ENCODE results near the gene RFTN1. TPM values are rescaled to one million over a fixed set of nuclear protein-coding genes. Genes with fewer than 3 reads are reported as not detected.

Gene RFTN1
- total and polyA plus RNA-seq, 12 donors: 8.3 to 35.7 (median 17.4) TPM

- no peaks in the 10 kb centered on the region for H3K9me3 ChIP-seq (replicated peaks in 1 of 3)
- WGBS, 4 donors: 84 to 98% (median 89%) methylated on average over 2 of the region's 2 CpGs
- H3K4me1 ChIP-seq (replicated peaks in 1 of 2): no peaks in the 10 kb centered on the region
- intact Hi-C loops (cut with DNase I): no loop called here
- H3K4me3 ChIP-seq: no peak overlapping the region
- no peak for DNase-seq
- H3K27ac ChIP-seq: no peak overlapping the region
- H3K27me3 ChIP-seq: no peaks in the 10 kb centered on the region
- TF ChIP-seq POLR2A (IDR thresholded peaks at IDR 0.05): no peak
- no peak for TF ChIP-seq CTCF (IDR thresholded peaks at IDR 0.05)
- H3K36me3 ChIP-seq (replicated peaks in 1 of 2): no peaks in the 10 kb centered on the region
Measured at GRCh38 chr3:16300881-16301359, 212.6 kb downstream of the RFTN1 start.

GRCh38 chr3:16300307-16300706 is 213.2 kb downstream of the RFTN1 start:
- H3K36me3 ChIP-seq (replicated peaks in 1 of 2): no peaks in the 10 kb centered on the region

GRCh38 chr3:16299746-16300145 is 213.8 kb downstream of the RFTN1 start:
- no peak overlapping the region for H3K27ac ChIP-seq
- H3K9me3 ChIP-seq (replicated peaks in 1 of 3): no peaks in the 10 kb centered on the region
- H3K36me3 ChIP-seq (replicated peaks in 1 of 2): no peaks in the 10 kb centered on the region
- WGBS, 4 donors: 72 to 87% (median 83%) methylated on average over 3 of the region's 3 CpGs
- TF ChIP-seq CTCF (IDR thresholded peaks at IDR 0.05) (no peak), POLR2A (IDR thresholded peaks at IDR 0.05) (no peak)
- DNase-seq: no peak
- H3K27me3 ChIP-seq: no peaks in the 10 kb centered on the region
- no peak overlapping the region for H3K4me3 ChIP-seq
- intact Hi-C loops (cut with DNase I): no loop called here
- H3K4me1 ChIP-seq (replicated peaks in 1 of 2): no peaks in the 10 kb centered on the region

More at GRCh38 chr3:16300307-16300706, 213.2 kb downstream of the RFTN1 start:
- Histone ChIP-seq H3K27ac (no peak overlapping the region), H3K9me3 (replicated peaks in 1 of 3) (no peaks in the 10 kb centered on the region), H3K4me1 (replicated peaks in 1 of 2) (no peaks in the 10 kb centered on the region), H3K4me3 (no peak overlapping the region), H3K27me3 (no peaks in the 10 kb centered on the region)
- no peak for TF ChIP-seq POLR2A (IDR thresholded peaks at IDR 0.05)
- TF ChIP-seq CTCF (IDR thresholded peaks at IDR 0.05): no peak
- intact Hi-C loops (cut with DNase I): no loop called here
- DNase-seq: no peak
- 82 to 93% (median 88%) methylated on average over 2 of the region's 2 CpGs for WGBS, 4 donors

GRCh38 chr3:16298891-16299290 is 214.6 kb downstream of the RFTN1 start:
- WGBS, 4 donors: 85 to 92% (median 87%) methylated on average over 6 of the region's 6 CpGs
- H3K4me1 ChIP-seq (replicated peaks in 1 of 2): no peaks in the 10 kb centered on the region
- no peak overlapping the region for H3K27ac ChIP-seq

More at GRCh38 chr3:16298891-16299290, 214.6 kb downstream of the RFTN1 start:
- Histone ChIP-seq H3K36me3 (replicated peaks in 1 of 2) (no peaks in the 10 kb centered on the region), H3K4me3 (no peak overlapping the region), H3K9me3 (replicated peaks in 1 of 3) (no peaks in the 10 kb centered on the region), H3K27me3 (no peaks in the 10 kb centered on the region)
- no peak for DNase-seq
- intact Hi-C loops (cut with DNase I): no loop called here
- TF ChIP-seq POLR2A (IDR thresholded peaks at IDR 0.05) (no peak), CTCF (IDR thresholded peaks at IDR 0.05) (no peak)
